Diencephalon (tissue), 1 donor: ENCODE measurements around the gene EXOC3. TPM values are rescaled to one million over a fixed set of nuclear protein-coding genes. Genes with fewer than 3 reads are reported as not detected.

Experiments used
- total RNA-seq: library from RNA; depleted of rRNA; stranded (reverse); fragments of >200 nt; gene quantifications from one replicate; pipeline ENCODE4 v1.2.3, GENCODE V29; 2014

The EXOC3 gene
- 25.8 TPM for total RNA-seq

DNA sequence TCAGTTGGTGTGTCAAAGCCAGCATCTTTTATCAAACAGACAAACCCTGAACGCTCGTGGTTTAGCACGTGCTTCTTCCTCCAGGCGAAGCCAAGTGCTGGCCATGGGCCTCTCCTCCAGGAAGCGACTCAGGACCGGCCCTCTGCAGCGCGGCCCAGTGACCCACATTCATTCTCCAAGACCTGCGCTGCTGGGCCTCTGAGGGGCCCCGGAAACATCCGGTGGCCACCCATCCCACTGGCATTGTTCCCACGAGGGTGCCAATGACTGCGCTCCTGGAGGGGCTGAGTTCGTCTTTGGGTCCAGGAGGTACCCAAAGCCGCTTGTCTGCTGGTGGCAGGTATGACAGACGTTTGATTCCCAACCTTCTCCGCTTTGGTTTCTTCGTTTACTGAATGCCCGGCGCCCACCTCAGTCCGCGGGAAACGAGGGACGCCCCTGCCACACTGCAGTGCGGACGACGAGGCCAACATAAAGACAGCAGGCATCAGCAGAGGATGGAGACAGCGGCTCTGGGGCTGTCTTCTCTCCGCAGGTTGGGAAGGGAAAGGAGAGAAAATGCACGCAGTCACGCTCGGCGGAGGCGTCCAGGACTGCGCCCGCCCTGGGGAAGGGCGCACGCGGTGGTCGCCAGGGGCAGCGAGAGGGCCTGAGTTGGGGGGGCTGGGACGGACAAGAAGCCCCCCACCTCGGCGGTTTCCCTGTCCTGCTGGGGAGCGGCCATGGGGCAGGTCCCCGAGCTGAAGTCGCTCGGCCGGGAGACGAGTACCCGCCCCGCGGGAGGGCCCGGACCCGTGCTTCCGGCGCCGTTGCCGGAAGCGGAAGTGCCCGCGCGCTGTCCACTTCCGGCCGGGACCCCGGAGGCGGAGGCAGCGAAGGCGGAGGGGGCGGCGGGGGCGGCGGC lies at the start of gene EXOC3:
Gene EXOC3, plus strand, starts transcription at position 842 of the 904 bp plus-strand sequence. CDS start 3,030 bp downstream, outside the sequence.

Other genes with a start within 250 kb of the EXOC3 start
- 7.8 TPM for gene CCDC127, start 225.0 kb upstream of the EXOC3 start, total RNA-seq
- gene SDHA, start 224.9 kb upstream of the EXOC3 start, total RNA-seq = 81.9 TPM
- gene PDCD6, start 171.5 kb upstream of the EXOC3 start, total RNA-seq = 49.8 TPM
- gene AHRR, start 121.5 kb upstream of the EXOC3 start, total RNA-seq = 1.6 TPM
- 1.4 TPM for gene SLC9A3, start 81.3 kb downstream of the EXOC3 start, total RNA-seq
- 4.6 TPM for gene CEP72, start 169.2 kb downstream of the EXOC3 start, total RNA-seq